ENCODE data around the gene ZNF219. TPM values are rescaled to one million over a fixed set of nuclear protein-coding genes. Genes with fewer than 3 reads are reported as not detected.

The ZNF219 gene
- total RNA-seq, 1 donor from 2014 or later: 14.9 TPM

DNA sequence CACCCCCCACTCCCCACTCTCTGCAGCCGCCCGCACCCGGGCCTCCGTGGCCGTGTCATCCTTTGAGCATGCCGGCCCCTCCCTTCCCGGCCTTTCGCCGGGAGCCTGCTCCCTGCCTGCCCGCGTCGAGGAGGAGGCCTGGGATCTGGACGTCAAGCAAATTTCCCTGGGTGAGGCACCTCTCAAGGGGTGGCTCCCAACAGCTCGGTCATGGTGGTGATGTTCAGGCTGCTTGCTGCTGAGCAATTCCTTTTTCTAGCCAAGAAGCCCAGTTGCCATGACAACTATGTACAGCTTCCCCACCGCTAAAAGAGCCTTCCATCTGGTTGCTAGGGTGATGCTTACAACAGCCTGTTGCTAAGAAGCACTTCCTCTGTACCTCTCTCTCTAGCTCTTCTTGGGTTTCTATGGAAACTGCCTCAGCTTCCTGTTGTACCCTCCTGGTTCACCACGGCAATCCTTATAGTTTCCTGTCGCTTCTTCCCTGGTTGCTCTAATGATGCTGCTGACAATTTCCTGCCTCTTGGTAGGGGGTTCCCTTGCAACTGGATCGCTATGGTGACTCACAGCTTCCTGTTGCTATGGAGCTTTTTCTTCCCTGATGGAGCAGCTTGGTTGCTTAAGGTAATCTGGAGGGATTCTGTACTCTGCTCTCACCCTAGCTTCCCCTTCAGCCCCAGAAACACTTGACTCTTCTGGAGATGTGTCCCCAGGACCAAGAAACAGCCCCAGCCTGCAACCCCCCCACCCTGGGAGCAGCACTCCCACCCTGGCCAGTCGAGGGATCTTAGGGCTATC, 11.0 kb downstream of the ZNF219 start:
- DNase-seq (ENCODE audit: low read depth): peak; percentile 80

- no peak for DNase-seq (ENCODE audit: low read depth)
Observed at GRCh38 chr14:21086908-21087293, 11.6 kb downstream of the ZNF219 start.

DNA sequence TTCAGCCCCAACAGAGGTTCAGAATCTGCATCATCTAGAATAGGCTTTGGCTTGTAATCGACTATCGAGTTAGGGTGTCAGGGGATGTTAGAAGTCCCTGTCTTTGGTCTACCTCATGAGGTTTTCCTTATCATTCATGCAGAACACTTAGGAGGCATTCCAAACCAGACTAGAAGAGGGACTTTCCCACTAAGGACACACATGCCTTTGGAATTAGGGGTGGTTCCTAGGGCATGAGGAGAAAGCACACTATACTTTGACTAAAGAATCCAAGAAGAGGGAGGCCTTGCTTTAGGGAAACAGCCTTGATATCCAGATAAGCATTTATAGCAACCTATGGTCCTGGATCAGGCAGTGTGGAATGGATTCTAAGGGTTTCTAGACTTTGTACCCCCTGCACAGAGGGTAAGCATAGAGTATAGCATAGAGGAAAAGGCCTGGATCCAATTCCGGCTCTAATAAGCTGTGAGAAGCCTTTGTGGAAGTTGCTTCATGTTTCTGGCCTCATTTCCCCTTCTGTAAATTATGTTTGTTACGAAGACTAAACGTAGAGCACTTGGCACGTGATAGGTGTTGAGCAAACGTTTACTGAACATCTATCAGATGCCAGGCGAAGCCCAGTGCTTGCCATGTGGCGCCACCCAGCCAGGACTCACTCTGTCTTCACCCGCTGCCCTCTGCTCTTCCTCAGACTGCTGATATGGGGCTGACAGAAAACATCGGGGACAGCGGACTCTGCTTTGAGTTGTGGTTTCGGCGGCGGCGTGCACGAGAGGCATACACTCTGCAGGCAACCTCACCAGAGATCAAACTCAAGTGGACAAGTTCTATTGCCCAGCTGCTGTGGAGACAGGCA, 13.2 kb downstream of the ZNF219 start:
- peak; percentile 89 for DNase-seq (ENCODE audit: low read depth)

DNA sequence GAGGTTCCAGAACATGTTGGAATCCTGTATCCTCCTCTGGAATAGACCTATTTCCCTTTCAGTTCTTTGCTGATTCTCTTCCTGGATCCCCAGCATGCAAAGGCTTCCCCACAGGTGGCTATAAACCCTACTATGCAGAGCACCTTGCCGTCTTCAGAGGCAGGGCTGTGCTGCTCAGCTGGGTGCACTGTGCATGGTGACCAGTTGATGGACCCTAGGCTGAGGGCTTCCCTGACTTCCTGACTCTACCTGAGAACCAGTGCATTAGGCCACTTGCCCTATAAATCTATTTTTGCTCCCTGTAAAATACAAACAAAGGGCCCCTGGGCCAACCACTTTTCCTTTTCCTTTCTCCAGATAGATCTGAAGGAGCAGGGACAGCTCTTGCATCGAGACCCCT, 14.1 kb downstream of the ZNF219 start:
- no peak for DNase-seq (ENCODE audit: low read depth)

DNA sequence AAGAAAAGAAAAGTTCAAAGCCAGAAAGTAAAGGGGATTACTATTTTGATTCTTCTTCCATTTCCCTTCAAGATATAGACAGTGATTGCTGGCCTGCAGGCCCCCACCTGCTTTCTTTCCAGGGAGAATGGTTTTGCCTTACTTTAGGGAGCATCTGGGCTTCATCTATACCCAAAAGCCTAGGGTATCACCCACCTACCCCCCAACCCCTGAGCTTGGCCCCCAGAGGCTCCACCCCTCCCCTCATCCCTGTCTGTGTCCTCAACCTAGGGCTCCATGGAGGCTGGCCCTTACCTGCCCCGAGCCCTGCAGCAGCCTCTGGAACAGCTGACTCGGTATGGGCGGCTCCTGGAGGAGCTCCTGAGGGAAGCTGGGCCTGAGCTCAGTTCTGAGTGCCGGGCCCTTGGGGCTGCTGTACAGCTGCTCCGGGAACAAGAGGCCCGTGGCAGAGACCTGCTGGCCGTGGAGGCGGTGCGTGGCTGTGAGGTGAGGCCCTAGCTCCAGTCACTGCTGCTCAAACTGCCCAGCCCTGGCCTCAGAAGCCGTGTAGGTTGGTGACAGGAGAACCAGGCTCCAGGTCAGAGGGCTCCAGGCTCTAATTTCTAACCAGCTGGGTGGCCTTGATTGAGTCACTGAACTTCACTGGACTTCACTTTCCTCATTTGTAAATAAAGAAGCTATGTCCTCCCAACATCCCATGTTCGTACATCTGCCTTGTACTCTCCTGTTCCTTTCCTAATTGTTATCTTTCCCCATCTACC, 14.7 kb downstream of the ZNF219 start:
- DNase-seq (ENCODE audit: low read depth): no peak

DNA sequence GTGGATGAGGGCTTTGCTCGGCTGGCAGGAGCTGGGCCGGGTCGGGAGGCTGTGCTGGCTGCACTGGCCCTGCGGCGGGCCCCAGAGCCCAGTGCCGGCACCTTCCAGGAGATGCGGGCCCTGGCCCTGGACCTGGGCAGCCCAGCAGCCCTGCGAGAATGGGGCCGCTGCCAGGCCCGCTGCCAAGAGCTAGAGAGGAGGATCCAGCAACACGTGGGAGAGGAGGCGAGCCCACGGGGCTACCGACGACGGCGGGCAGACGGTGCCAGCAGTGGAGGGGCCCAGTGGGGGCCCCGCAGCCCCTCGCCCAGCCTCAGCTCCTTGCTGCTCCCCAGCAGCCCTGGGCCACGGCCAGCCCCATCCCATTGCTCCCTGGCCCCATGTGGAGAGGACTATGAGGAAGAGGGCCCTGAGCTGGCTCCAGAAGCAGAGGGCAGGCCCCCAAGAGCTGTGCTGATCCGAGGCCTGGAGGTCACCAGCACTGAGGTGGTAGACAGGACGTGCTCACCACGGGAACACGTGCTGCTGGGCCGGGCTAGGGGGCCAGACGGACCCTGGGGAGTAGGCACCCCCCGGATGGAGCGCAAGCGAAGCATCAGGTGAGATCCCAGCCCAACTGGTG, 16.8 kb downstream of the ZNF219 start:
- no peak for DNase-seq (ENCODE audit: low read depth)

- DNase-seq (ENCODE audit: low read depth): no peak
Observed at GRCh38 chr14:21078726-21079125, 19.7 kb downstream of the ZNF219 start.

GRCh38 chr14:21078287-21078686, 20.2 kb downstream of the ZNF219 start:
- DNase-seq (ENCODE audit: low read depth): no peak

GRCh38 chr14:21077672-21078071, 20.8 kb downstream of the ZNF219 start:
- no peak for DNase-seq (ENCODE audit: low read depth)

GRCh38 chr14:21075719-21076437, 22.6 kb downstream of the ZNF219 start:
- no peak for DNase-seq (ENCODE audit: low read depth)

DNA sequence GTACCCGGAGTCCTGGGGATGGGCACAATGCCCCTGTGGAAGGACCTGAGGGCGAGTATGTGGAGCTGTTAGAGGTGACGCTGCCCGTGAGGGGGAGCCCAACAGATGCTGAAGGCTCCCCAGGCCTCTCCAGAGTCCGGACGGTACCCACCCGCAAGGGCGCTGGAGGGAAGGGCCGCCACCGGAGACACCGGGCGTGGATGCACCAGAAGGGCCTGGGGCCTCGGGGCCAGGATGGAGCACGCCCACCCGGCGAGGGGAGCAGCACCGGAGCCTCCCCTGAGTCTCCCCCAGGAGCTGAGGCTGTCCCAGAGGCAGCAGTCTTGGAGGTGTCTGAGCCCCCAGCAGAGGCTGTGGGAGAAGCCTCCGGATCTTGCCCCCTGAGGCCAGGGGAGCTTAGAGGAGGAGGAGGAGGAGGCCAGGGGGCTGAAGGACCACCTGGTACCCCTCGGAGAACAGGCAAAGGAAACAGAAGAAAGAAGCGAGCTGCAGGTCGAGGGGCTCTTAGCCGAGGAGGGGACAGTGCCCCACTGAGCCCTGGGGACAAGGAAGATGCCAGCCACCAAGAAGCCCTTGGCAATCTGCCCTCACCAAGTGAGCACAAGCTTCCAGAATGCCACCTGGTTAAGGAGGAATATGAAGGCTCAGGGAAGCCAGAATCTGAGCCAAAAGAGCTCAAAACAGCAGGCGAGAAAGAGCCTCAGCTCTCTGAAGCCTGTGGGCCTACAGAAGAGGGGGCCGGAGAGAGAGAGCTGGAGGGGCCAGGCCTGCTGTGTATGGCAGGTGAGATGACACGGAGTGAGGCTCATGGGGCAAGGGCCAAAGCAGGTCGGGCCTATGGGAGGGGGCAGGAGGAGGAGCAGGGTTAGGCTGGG, 23.8 kb downstream of the ZNF219 start:
- DNase-seq (ENCODE audit: low read depth): no peak

DNA sequence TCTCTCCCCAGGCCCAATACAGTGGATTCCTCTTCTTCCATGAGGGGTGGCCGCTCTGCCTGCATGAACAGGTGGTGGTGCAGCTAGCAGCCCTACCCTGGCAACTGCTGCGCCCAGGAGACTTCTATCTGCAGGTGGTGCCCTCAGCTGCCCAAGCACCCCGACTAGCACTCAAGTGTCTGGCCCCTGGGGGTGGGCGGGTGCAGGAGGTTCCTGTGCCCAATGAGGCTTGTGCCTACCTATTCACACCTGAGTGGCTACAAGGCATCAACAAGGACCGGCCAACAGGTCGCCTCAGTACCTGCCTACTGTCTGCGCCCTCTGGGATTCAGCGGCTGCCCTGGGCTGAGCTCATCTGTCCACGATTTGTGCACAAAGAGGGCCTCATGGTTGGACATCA, 24.5 kb downstream of the ZNF219 start:
- no peak for DNase-seq (ENCODE audit: low read depth)

DNA sequence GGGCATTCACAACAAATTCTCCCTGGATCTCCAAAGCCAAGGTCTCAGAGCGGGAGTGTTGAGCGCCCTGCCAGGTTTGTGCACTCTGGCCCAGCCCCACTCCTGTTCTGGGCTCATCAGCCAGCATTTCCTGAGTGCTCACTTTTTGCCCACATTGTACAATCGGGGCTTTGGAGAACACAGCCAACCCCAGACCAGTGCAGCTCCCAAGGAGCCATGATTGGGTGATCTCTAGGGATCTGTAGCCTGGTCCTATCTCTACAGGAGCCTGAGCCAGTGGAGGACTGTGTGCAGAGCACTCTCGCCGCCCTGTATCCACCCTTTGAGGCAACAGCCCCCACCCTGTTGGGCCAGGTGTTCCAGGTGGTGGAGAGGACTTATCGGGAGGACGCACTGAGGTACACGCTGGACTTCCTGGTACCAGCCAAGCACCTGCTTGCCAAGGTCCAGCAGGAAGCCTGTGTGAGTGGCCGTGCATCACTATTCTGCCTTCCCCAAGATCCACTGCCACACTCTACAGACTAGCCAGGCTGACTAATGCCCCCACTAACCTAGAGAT, 25.6 kb downstream of the ZNF219 start:
- no peak for DNase-seq (ENCODE audit: low read depth)

GRCh38 chr14:21072031-21072473, 26.4 kb downstream of the ZNF219 start:
- no peak for DNase-seq (ENCODE audit: low read depth)

DNA sequence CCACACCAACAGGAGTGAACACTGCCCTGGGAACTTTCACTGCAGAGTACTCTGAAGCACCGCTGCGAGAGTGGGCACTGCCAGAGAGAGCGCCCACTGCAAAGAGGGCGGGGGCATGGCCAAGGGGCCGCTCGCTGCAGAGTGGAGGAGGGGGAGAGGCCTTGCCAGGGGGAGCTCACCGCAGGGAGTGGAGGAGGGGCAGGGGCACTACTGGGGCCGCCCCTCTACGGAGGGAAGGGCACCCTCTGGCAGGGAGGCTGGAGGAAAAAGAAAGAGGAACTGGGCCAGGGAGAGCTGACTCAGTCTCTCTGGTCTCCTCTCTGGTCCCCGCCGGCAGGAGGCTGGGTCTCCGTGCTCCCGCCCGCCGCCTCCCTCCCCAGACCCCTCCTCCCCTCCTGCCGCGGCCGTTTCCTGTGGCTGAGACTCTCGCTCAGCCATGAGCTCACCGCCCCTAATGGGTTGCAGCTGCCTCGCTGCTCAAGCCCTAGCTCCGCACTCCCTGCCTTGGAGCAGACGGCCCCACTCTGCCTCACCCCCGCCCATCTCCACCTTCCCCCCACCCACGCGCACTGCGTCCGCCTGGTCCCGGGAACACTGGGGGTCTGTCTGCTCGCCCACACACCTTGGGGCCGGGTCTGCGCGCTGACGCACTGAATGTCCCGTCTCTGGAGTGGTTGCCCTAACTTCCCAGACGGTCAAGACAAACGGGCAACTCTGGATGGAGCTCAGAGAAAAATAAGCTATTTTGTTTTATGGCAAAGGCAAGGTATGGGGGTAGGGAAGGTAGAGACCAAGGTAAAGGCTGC, 27.0 kb downstream of the ZNF219 start:
- peak; percentile 53 for DNase-seq (ENCODE audit: low read depth)

GRCh38 chr14:21070610-21071224, 27.7 kb downstream of the ZNF219 start:
- no peak for DNase-seq (ENCODE audit: low read depth)

GRCh38 chr14:21070083-21070609, 28.3 kb downstream of the ZNF219 start, which contains the start of gene ARHGEF40:
Gene ARHGEF40 (plus strand): TSS chr14:21070304. CDS start chr14:21070397, 93 bp downstream.
- no peak for DNase-seq (ENCODE audit: low read depth)
